Hematopoietic multipotent progenitor cell (in vitro differentiated cells): ENCODE measurements around the gene ENOX2. TPM values are rescaled to one million over a fixed set of nuclear protein-coding genes. Genes with fewer than 3 reads are reported as not detected.
A peak's percentile ranks its signal among the peaks of the same experiment; 100 is the strongest.
"Not testable (repeated sequence)": the region's sequence is repeated elsewhere in the genome, so short reads cannot be mapped to it uniquely, and the experiment has no call there.

ENCODE experiments used
- DNase-seq, 3 donors: peaks; one replicate each; pipeline ENCODE4 v3.0.0-alpha.2; 2011 to 2015; ENCODE audit warnings: low read depth in 2 of 3, low spot score in 2 of 3
- total RNA-seq: library from RNA; depleted of rRNA; stranded (reverse); fragments of >200 nt; gene quantifications from one replicate; pipeline ENCODE4 v1.2.3, GENCODE V29; 2012

The ENOX2 gene, protein sequence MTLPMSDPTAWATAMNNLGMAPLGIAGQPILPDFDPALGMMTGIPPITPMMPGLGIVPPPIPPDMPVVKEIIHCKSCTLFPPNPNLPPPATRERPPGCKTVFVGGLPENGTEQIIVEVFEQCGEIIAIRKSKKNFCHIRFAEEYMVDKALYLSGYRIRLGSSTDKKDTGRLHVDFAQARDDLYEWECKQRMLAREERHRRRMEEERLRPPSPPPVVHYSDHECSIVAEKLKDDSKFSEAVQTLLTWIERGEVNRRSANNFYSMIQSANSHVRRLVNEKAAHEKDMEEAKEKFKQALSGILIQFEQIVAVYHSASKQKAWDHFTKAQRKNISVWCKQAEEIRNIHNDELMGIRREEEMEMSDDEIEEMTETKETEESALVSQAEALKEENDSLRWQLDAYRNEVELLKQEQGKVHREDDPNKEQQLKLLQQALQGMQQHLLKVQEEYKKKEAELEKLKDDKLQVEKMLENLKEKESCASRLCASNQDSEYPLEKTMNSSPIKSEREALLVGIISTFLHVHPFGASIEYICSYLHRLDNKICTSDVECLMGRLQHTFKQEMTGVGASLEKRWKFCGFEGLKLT
- 7.0 TPM for total RNA-seq

- peak; percentile 54 to 95 (median 89) for DNase-seq
Observed at GRCh38 chrX:130902783-130903613, at the start of gene ENOX2. Gene ENOX2 (minus strand): TSS chrX:130903209. CDS start chrX:130703216, 199,993 bp downstream.

DNA sequence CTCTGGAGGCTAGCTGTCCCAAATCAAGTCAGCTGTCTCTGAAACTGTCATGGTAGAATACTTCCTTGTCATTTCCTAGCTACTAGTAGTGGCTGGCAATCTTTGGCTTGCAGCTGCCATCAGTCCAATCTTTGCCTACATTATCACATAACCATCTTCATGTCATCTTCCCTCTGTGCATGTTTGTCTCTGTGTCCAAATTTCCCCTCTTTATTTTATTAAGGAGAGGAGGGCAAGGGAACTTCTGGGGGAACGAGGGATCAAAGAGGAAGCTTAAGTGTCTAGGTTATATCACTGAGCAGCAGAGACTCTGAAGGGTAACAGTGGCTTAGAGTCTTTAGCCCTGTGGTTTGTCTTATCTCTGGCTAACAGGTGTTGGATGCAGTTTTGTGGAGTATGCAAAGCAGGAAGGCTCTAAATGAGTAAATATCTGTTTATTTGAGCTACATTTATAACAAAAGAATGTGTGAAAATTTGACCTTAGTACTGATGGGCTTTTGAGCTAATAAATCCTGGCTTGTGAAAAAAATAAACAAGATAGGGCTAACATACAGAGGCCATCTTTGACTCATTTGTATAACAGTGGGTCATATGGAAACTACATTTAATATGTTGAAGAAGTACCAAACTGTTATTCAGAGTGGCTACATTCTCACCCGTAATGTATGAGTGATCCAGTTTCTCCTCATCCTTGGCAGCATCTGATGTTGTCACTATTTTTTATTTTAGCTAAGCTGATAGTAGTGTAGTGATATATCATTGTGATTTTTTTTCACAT, 49.4 kb upstream of the ENOX2 start:
- DNase-seq = peak in 1 of 3 donors; percentile 41

DNA sequence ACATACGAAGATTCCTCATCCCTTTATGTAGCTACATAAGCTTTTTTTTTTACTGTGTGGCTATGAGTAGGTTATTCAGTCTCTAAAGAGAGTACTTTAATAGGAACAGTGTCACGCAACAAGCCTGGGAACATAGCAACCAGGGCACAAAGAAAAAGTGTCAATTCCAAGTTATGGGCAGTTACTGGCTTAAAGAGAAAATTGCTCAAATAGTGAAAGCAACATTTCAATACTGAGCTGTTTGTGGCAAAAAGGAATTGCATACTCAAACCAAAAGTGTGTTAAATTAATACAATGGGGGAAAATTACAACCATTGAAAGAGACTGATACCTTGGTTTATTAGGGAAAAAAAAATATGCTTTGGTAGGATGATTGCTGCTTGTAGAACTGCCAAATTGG, 41.2 kb upstream of the ENOX2 start:
- DNase-seq = no peak

DNA sequence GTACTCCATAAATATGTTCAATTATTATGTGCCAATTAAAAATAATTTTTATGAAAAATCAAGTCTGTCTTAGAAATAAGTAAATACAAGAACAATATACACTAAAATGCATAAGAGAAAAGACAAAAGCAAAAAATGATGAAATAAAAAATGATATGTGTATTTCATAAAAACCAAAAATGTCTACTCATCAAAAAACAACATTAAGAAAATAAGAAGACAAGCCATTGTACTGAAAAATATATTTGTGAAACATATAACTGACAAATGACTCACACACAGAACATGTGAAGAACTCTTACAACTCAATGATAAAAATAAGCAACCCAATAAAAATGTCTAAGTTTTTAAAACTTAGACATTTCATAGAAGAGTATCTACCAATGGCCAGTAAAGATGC, 34.1 kb upstream of the ENOX2 start:
- DNase-seq = no peak

DNA sequence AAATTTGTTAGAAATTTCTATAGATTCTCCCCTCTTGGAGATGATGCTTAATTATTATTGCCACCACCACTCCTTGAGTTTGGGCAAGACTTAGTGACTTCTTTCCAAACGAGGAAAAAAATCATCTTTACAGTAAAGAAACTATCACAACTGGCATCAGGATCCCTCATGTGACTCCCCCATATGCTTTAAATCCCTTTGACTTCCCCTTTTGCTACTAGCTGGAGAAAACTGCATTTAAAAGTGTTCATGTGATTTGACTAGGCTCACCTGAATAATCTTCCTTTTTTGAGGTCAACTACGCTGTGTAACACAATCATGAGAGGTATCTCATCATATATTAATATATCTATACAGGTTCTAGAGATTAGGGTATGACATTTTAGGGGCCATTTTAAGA, 30.3 kb upstream of the ENOX2 start:
- DNase-seq = no peak

GRCh38 chrX:130920405-130920804, 17.4 kb upstream of the ENOX2 start:
- DNase-seq = not testable (repeated sequence)

DNA sequence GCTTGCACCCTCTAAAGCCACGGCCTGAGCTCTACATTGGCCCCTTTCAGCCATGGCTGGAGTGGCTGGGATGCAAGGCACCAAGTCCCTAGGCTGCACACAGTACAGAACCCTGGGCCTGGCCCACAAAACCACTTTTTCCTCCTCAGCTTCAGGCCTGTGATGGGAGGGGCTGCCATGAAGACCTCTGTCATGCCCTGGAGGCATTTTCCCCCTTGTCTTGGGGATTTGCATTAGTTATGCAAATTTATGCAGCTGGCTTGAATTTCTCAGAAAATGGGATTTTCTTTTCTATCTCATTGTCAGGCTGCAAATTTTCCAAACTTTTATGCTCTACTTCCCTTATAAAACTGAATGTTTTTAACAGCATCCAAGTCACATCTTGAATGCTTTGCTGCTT, 16.7 kb upstream of the ENOX2 start:
- DNase-seq = not testable (repeated sequence)

DNA sequence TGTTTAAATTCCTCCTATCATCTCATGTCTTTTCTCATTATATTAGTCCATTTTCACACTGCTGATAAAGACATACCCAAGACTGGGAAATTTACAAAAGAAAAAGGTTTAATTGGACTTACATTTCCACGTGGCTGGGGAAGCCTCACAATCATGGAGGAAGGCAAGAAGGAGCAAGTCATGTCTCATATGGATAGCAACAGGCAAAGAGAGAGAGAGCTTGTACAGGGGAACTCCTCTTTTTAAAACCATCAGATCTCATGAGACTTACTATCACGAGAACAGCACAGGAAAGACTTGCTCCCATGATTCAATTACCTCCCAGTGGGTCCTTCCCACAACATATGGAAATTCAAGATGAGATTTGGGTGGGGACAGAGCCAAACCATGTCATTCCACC, 15.5 kb upstream of the ENOX2 start:
- not testable (repeated sequence) for DNase-seq

DNA sequence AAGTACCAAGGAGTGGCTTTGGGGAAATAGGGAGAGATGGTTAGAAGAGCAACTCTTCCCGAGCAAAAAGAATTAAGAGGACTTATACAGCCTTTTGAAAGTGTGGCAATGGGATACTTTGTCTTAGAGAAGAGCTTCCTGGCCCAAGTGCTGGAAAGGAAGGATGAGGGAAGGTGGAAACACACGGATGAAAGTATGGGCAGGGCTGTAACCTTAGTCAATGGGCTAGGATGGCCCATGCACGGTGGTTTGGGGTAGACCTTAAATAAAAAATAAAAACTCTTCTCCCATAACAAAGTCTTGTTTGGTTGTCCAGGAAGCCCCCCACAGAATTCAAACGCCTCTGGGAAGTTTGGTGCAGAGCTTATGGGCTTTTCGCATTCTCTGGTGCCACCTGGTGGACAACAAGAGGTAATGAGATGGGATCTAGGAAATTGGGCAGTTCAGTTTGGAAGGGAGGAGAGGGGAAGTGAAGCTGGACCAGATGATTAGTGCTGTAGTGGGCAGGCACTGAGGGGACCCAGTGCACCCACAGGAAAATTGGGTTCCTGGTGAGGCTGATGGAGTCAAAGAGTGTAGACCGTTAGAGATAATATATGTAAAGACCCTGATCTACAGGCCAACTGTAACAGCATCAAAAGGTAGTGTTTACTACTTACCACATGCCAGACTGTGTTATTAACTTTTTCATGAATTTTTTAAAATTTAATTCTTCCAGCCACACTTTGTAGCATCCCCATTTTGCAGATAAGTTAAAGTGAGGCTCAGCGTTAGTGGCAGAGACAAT, 13.8 kb upstream of the ENOX2 start:
- peak in 2 of 3 donors; percentile 44 to 67 for DNase-seq

DNA sequence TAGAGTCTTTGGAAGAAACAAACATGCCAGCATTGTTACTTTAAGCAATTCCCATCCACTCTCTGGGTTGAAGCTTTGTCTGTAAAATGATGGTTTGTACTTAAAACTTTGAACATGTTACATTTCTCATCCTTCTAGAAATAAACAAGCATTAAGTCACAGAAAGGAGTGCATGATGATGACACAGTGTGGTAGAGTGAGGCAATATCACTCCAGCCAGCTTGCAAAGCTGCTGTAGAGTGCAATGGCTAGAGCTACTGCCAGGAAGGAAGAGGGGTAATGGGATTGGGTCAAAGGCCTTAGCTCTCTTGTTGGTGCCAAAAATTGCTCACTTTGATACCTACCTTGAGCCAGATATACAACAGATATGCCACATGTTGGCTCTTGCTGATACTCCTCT, 12.3 kb upstream of the ENOX2 start:
- DNase-seq = no peak

DNA sequence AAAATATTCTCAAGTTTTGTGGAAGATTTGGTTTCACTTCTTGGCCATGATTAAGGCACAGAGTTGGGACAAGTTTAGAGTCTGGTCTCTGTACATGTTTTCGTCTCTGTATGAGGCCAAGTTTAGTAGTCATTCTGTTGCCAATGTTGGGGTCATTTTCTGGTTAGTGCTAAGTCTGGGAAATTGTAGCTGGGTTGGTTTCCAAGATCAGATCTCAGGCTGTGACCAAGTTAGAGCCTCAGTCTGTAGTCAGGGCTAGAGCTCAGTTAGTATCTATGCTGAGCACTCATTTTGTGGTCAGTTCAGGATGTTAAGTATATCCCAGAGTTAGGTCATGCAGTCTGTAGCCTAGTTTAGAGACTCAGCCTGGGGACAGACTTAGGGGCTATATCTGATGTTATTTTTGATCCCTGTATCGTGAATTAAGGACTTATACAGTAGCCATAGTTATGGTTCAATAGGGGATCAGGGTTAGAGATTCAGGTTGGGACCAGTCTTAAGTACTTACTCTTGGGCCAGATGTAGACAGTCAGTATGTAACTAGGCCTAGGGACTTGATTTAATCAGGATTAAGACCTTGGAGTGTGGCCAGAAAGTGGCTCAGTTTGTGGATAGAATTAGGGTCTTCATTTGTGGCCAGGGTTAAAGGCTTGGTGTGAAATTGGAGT, 6.6 kb upstream of the ENOX2 start:
- no peak for DNase-seq

DNA sequence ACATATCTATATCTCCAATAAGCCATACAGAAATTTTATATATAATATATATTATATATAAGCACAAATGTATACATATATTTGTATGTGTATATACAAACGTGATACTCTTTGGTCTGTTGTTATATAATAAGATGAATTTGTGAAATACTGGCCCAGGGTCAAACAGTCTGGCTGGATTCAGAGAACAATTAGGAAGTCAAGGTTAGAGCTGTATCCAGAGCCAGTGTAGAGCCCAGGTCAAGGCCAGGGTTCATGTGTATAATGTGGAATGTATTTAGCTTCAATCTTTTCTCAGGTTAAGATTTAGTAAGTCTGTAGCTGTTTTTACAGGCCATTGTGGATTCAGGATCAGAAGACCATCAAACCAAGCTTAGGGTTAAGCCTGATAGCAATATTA, 3.8 kb upstream of the ENOX2 start:
- no peak for DNase-seq

DNA sequence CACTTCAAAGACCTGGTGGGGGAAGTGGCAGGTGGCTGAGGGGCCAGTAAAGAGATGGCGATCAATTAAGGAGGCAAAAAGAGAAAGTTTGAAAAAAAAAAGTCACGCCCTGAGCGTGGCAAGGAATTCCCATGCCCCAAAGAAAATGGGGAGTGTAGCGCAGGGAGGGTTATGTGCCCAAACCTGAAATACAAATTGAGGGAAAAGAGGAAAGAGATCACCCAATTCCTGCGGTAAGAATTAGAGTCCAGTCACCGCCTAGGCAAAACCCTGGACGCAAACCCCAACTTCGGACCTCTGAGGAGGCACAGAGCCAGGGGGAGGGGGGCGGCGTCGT, 595 bp downstream of the ENOX2 start:
- DNase-seq = no peak

GRCh38 chrX:130896802-130897501, 6.1 kb downstream of the ENOX2 start:
- no peak for DNase-seq

GRCh38 chrX:130896026-130896425, 7.0 kb downstream of the ENOX2 start:
- no peak for DNase-seq

GRCh38 chrX:130895299-130895698, 7.7 kb downstream of the ENOX2 start:
- no peak for DNase-seq

- no peak for DNase-seq
Observed at GRCh38 chrX:130893356-130894085, 9.5 kb downstream of the ENOX2 start.

DNA sequence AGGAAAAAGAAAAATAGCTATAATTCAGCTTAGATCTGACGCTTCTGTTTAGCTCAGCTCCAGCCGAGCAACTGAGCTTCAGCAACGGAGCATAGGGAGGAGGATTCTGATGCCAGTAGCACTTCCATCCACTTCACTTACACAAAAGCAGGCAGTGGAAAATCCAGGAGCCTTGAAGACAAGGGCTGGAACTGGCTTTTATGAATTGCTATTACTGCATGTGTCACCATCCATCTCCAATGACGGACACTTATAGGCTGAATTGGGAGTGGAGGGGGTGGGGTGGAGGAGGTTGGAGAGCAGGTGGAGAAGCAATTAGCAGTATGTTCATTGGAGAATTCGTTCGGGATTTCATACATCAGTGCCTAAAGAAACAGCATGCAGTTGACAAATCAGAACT, 15.6 kb downstream of the ENOX2 start:
- no peak for DNase-seq
